ENCODE measurements around the gene MOB4.

DNA sequence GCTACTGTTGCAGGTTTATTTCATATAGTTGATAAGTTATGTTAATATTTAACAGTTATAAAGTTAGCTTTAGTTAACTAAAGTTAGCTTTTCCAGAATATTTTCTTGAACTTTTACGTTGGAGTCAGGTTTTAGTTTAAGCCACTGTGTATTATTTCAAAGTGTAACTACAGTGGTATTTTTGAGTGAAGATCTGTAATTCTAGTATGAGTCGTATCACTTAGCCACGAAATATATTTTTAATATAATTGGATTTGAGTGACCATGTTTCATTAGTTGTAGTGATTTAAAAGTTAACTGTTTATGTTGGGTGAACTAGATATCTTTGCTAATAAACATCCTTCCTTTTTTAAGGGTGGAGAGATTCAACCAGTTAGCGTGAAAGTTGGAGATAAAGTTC, 13.2 kb upstream of the MOB4 start:
- TF ChIP-seq, protein P1, sequence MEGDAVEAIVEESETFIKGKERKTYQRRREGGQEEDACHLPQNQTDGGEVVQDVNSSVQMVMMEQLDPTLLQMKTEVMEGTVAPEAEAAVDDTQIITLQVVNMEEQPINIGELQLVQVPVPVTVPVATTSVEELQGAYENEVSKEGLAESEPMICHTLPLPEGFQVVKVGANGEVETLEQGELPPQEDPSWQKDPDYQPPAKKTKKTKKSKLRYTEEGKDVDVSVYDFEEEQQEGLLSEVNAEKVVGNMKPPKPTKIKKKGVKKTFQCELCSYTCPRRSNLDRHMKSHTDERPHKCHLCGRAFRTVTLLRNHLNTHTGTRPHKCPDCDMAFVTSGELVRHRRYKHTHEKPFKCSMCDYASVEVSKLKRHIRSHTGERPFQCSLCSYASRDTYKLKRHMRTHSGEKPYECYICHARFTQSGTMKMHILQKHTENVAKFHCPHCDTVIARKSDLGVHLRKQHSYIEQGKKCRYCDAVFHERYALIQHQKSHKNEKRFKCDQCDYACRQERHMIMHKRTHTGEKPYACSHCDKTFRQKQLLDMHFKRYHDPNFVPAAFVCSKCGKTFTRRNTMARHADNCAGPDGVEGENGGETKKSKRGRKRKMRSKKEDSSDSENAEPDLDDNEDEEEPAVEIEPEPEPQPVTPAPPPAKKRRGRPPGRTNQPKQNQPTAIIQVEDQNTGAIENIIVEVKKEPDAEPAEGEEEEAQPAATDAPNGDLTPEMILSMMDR (IDR thresholded peaks at IDR 0.05; ENCODE audit: low read depth, low read length): no peak
- no peak for TF ChIP-seq POLR2A (IDR thresholded peaks at IDR 0.05; ENCODE audit: extremely low read depth, insufficient read length)
